HEK293T (cell line): Measurements from ENCODE around the gene PLP1.
A peak's percentile ranks its signal among the peaks of the same experiment; 100 is the strongest.

ENCODE experiments used
- CTCF ChIA-PET: fragments of 350-600 bp; formaldehyde crosslinking; extraction: SDS; loops from one replicate; lab custom pipeline; 2021; ENCODE audit warnings: antibody characterized with exemption, inconsistent platforms; lab: Yijun Ruan, JAX
- POLR2A ChIA-PET: fragments of 350-600 bp; formaldehyde crosslinking; extraction: SDS; loops from one replicate; lab custom pipeline; 2020; ENCODE audit warnings: antibody characterized with exemption, inconsistent platforms; lab: Yijun Ruan, JAX
- DNase-seq: peaks from one replicate; pipeline ENCODE4 v3.0.0; 2012; ENCODE audit warnings: mixed read lengths; ENCODE audit errors: extremely low spot score
- ARNT ChIP-seq: fragments of 450-650 bp; IDR thresholded peaks from 2 replicates; pipeline ENCODE4 v1.6.1; 2017; ENCODE audit warnings: mild to moderate bottlenecking
- BHLHE40 ChIP-seq: fragments of 450-650 bp; IDR thresholded peaks from 2 replicates; pipeline ENCODE4 v1.6.1; 2016; ENCODE audit warnings: mild to moderate bottlenecking, moderate library complexity, borderline replicate concordance
- CTBP1 ChIP-seq: fragments of 450-650 bp; IDR thresholded peaks from 2 replicates; pipeline ENCODE4 v1.6.1; 2016; ENCODE audit warnings: borderline replicate concordance
- ELF4 ChIP-seq: fragments of 450-650 bp; IDR thresholded peaks from 2 replicates; pipeline ENCODE4 v1.6.1; 2017; ENCODE audit warnings: antibody characterized with exemption
- FOXA1 ChIP-seq: fragments of 450-650 bp; IDR thresholded peaks from 2 replicates; pipeline ENCODE4 v1.6.1; 2016; ENCODE audit warnings: mild to moderate bottlenecking
- FOXK2 ChIP-seq: fragments of 450-650 bp; IDR thresholded peaks from 2 replicates; pipeline ENCODE4 v1.6.1; 2016; ENCODE audit warnings: mild to moderate bottlenecking
- FOXM1 ChIP-seq: fragments of 450-650 bp; IDR thresholded peaks from 2 replicates; pipeline ENCODE4 v1.6.1; 2017; ENCODE audit warnings: mild to moderate bottlenecking, borderline replicate concordance
- HDGF ChIP-seq: fragments of 450-650 bp; IDR thresholded peaks from 2 replicates; pipeline ENCODE4 v1.6.1; 2017; ENCODE audit warnings: antibody characterized with exemption, borderline replicate concordance
- L3MBTL2 ChIP-seq: fragments of 450-650 bp; conservative IDR thresholded peaks from 2 replicates; pipeline ENCODE4 v1.6.1; 2016; ENCODE audit warnings: mild to moderate bottlenecking
- LEF1 ChIP-seq: fragments of 450-650 bp; IDR thresholded peaks from 2 replicates; pipeline ENCODE4 v1.6.1; 2017; ENCODE audit warnings: mild to moderate bottlenecking, borderline replicate concordance
- NFRKB ChIP-seq: fragments of 450-650 bp; IDR thresholded peaks from 2 replicates; pipeline ENCODE4 v1.6.1; 2016; ENCODE audit warnings: mild to moderate bottlenecking, moderate library complexity
- PKNOX1 ChIP-seq: fragments of 450-650 bp; IDR thresholded peaks from 2 replicates; pipeline ENCODE4 v1.6.1; 2016
- SP1 ChIP-seq: fragments of 450-650 bp; IDR thresholded peaks from 2 replicates; pipeline ENCODE4 v1.6.1; 2017
- SUZ12 ChIP-seq: fragments of 450-650 bp; IDR thresholded peaks from 2 replicates; pipeline ENCODE4 v1.6.1; 2016; ENCODE audit warnings: mild to moderate bottlenecking
- TARDBP ChIP-seq: fragments of 450-650 bp; IDR thresholded peaks from 2 replicates; pipeline ENCODE4 v1.6.1; 2016
- ZNF384 ChIP-seq: fragments of 450-650 bp; IDR thresholded peaks from 2 replicates; pipeline ENCODE4 v1.6.1; 2016

The PLP1 gene

GRCh38 chrX:103825881-103826280 lies 49.2 kb downstream of the PLP1 start:
- CTCF ChIA-PET, result no interaction called here
- TF ChIP-seq PKNOX1 (0 out of 2 replicates have a peak, but pooled peaks have one; percentile 3), SUZ12 (no peak)

GRCh38 chrX:103828529-103828928 lies 51.9 kb downstream of the PLP1 start:
- DNase-seq, result no peak
- ChIA-PET CTCF (interaction anchor here (0.5 to 2.0 kb wide), 3 partner anchors 9 to 117 kb away, joined by 3 to 4 read pairs (median 4); no protein-coding TSS in a partner anchor), POLR2A (interaction anchor here (1.6 kb wide), 1 partner anchor 142 kb away, joined by 5 read pairs; the partner anchor contains the start of gene MORF4L2)
- TF ChIP-seq FOXK2 (no peak), BHLHE40 (no peak), CTBP1 (no peak), ELF4 (no peak)

More at GRCh38 chrX:103825881-103826280, 49.2 kb downstream of the PLP1 start:
- DNase-seq, result no peak
- POLR2A ChIA-PET, result no interaction called here

- TF ChIP-seq L3MBTL2 (no peak), SP1 (no peak), HDGF (no peak), BHLHE40 (no peak), FOXM1 (no peak), ARNT (no peak), FOXA1 (no peak), ZNF384 (no peak), NFRKB (no peak), FOXK2 (no peak)
- POLR2A ChIA-PET, result interaction anchor here (2.0 kb wide), 1 partner anchor 14 kb away, joined by 6 read pairs; no protein-coding TSS in a partner anchor
- CTCF ChIA-PET, result interaction anchor here (0.6 to 3.2 kb wide), 4 partner anchors 14 to 501 kb away, joined by 3 to 25 read pairs (median 4); partner anchors contain the start of gene TCEAL7
- DNase-seq, result no peak
Measured at GRCh38 chrX:103830848-103831247, 54.2 kb downstream of the PLP1 start.

GRCh38 chrX:103831342-103831802 lies 54.7 kb downstream of the PLP1 start:
- CTCF ChIA-PET, result interaction anchor here (0.6 to 3.2 kb wide), 4 partner anchors 13 to 501 kb away, joined by 3 to 25 read pairs (median 4); partner anchors contain the start of gene TCEAL7
- TF ChIP-seq ARNT (no peak), TARDBP (no peak), FOXK2 (no peak), BHLHE40 (no peak), LEF1 (no peak), ELF4 (no peak), SUZ12 (no peak), SP1 (no peak), FOXM1 (no peak), NFRKB (no peak), L3MBTL2 (no peak), ZNF384 (no peak), FOXA1 (no peak), PKNOX1 (no peak), HDGF (no peak), CTBP1 (no peak)
- peak; percentile 21 for DNase-seq
- POLR2A ChIA-PET, result interaction anchor here (0.6 to 2.0 kb wide), 8 partner anchors 8 to 325 kb away, joined by 3 to 10 read pairs (median 5); partner anchors contain the start of genes MORF4L2, SLC25A53 and ZCCHC18

GRCh38 chrX:103831803-103832544 lies 55.3 kb downstream of the PLP1 start, which contains the start of gene RAB9B:
RAB9B (minus strand) TSS chrX:103832257; CDS start chrX:103825784, 6,473 bp downstream.
- ChIA-PET POLR2A (interaction anchor here (0.6 to 2.0 kb wide), 11 partner anchors 9 to 325 kb away, joined by 3 to 10 read pairs (median 4); partner anchors contain the start of genes MORF4L2, SLC25A53 and ZCCHC18), CTCF (interaction anchor here (0.6 to 3.2 kb wide), 4 partner anchors 13 to 299 kb away, joined by 4 to 25 read pairs (median 6); partner anchors contain the start of gene TMEM31)
- DNase-seq, result peak; percentile 91
- TF ChIP-seq FOXK2 (no peak), ARNT (0 out of 2 replicates have a peak, but pooled peaks have one; percentile 7), TARDBP (no peak), L3MBTL2 (peak; percentile 95), CTBP1 (no peak), BHLHE40 (no peak), ZNF384 (no peak), NFRKB (no peak), HDGF (no peak), FOXA1 (no peak), SP1 (no peak), FOXM1 (no peak), LEF1 (0 out of 2 replicates have a peak, but pooled peaks have one; percentile 29), ELF4 (no peak), SUZ12 (no peak), PKNOX1 (no peak)
